Measurements from ENCODE around the gene TASL.
"Not testable (repeated sequence)": the region's sequence is repeated elsewhere in the genome, so short reads cannot be mapped to it uniquely, and the experiment has no call there.

TASL gene

GRCh38 chrX:30572678-30573077 is 4.9 kb downstream of the TASL start:
- H3K9ac ChIP-seq (ENCODE audit: low read depth, low read length): no peak overlapping the region
- no peak overlapping the region for H3K4me3 ChIP-seq (ENCODE audit: low read depth, low read length)
- no peaks in the 10 kb centered on the region for H3K36me3 ChIP-seq (ENCODE audit: control insufficient read depth, insufficient read depth, low read length)
- H3K27me3 ChIP-seq (ENCODE audit: control insufficient read depth, insufficient read depth, low read length): no peaks in the 10 kb centered on the region
- no peaks in the 10 kb centered on the region for H3K9me3 ChIP-seq (ENCODE audit: control insufficient read depth, insufficient read depth, low read length)
- no peaks in the 10 kb centered on the region for H3K4me1 ChIP-seq (ENCODE audit: control insufficient read depth, insufficient read depth, low read length)

GRCh38 chrX:30572004-30572403 is 5.6 kb downstream of the TASL start:
- H3K4me3 ChIP-seq (ENCODE audit: low read depth, low read length): no peak overlapping the region
- H3K9me3 ChIP-seq (ENCODE audit: control insufficient read depth, insufficient read depth, low read length): no peaks in the 10 kb centered on the region
- no peak overlapping the region for H3K9ac ChIP-seq (ENCODE audit: low read depth, low read length)
- no peaks in the 10 kb centered on the region for H3K4me1 ChIP-seq (ENCODE audit: control insufficient read depth, insufficient read depth, low read length)
- H3K36me3 ChIP-seq (ENCODE audit: control insufficient read depth, insufficient read depth, low read length): no peaks in the 10 kb centered on the region
- H3K27me3 ChIP-seq (ENCODE audit: control insufficient read depth, insufficient read depth, low read length): no peaks in the 10 kb centered on the region

- Histone ChIP-seq H3K9ac (ENCODE audit: low read depth, low read length) (no peak overlapping the region), H3K4me3 (ENCODE audit: low read depth, low read length) (no peak overlapping the region), H3K4me1 (ENCODE audit: control insufficient read depth, insufficient read depth, low read length) (no peaks in the 10 kb centered on the region), H3K27me3 (ENCODE audit: control insufficient read depth, insufficient read depth, low read length) (no peaks in the 10 kb centered on the region), H3K9me3 (ENCODE audit: control insufficient read depth, insufficient read depth, low read length) (no peaks in the 10 kb centered on the region), H3K36me3 (ENCODE audit: control insufficient read depth, insufficient read depth, low read length) (no peaks in the 10 kb centered on the region)
Observed at GRCh38 chrX:30570505-30570904, 7.1 kb downstream of the TASL start.

DNA sequence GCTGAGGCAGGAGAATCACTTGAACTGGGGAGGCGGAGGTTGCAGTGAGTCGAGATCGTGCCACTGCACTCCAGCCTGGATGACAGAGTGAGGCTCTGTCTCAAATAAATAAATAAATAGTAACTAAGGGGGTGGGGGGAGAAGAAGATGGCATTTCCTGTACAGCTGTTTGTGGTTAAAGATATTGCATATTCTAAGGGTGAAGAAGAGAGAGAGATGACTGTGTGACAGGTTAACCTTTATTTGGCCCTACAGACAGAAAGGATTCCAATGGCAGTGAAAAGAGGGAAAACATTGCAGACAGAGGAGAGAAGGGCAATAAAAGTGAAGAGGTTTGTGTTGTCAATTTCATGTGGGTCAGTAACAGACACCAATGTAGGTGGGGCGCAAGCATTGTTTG is 9.4 kb downstream of the TASL start:
- Histone ChIP-seq H3K9ac (ENCODE audit: low read depth, low read length) (no peak overlapping the region), H3K4me1 (ENCODE audit: control insufficient read depth, insufficient read depth, low read length) (no peaks in the 10 kb centered on the region), H3K36me3 (ENCODE audit: control insufficient read depth, insufficient read depth, low read length) (no peaks in the 10 kb centered on the region), H3K27me3 (ENCODE audit: control insufficient read depth, insufficient read depth, low read length) (no peaks in the 10 kb centered on the region), H3K9me3 (ENCODE audit: control insufficient read depth, insufficient read depth, low read length) (no peaks in the 10 kb centered on the region), H3K4me3 (ENCODE audit: low read depth, low read length) (no peak overlapping the region)

DNA sequence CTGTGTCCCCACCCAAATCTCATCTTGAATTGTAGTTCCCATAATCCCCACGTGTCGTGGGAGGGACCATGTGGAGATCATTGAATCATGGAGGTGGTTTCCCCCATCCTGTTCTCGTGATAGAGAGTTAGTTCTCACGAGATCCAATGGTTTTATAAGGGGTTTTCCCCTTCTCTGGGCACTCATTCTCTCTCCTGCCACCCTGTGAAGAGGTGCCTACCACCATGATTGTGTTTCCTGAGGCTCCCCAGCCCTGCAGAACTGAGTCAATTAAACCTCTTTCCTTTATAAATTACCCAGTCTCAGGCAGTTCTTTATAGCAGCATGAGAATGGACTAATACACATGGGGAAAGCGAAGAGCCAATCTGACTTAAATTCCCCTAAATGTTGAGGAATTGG is 14.5 kb downstream of the TASL start:
- H3K4me1 ChIP-seq (ENCODE audit: control insufficient read depth, insufficient read depth, low read length); H3K4me3 ChIP-seq (ENCODE audit: low read depth, low read length); H3K27me3 ChIP-seq (ENCODE audit: control insufficient read depth, insufficient read depth, low read length); H3K9ac ChIP-seq (ENCODE audit: low read depth, low read length); H3K9me3 ChIP-seq (ENCODE audit: control insufficient read depth, insufficient read depth, low read length); H3K36me3 ChIP-seq (ENCODE audit: control insufficient read depth, insufficient read depth, low read length): not testable (repeated sequence)

DNA sequence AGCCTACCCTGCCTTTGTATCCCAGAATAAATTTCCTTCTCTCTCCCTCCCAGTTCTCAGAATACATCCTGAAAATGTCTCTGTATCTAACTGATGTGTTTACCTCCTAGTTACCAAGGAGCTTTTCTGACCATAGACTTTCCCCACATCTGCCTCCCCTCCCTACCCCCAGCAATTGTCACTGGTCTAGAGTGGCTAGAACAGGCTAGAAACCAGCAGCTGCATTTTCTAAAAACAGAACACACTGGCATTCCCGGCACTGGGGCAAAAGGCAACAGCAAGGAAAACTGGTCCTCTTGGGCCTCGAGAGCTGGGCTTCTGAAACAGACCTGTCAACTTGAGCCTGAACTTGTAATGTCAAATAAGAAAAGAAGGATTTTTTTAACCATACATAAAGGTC is 16.4 kb downstream of the TASL start:
- no peak overlapping the region for H3K9ac ChIP-seq (ENCODE audit: low read depth, low read length)
- H3K4me3 ChIP-seq (ENCODE audit: low read depth, low read length): no peak overlapping the region
- no peaks in the 10 kb centered on the region for H3K36me3 ChIP-seq (ENCODE audit: control insufficient read depth, insufficient read depth, low read length)
- no peaks in the 10 kb centered on the region for H3K9me3 ChIP-seq (ENCODE audit: control insufficient read depth, insufficient read depth, low read length)
- no peaks in the 10 kb centered on the region for H3K4me1 ChIP-seq (ENCODE audit: control insufficient read depth, insufficient read depth, low read length)
- H3K27me3 ChIP-seq (ENCODE audit: control insufficient read depth, insufficient read depth, low read length): no peaks in the 10 kb centered on the region

DNA sequence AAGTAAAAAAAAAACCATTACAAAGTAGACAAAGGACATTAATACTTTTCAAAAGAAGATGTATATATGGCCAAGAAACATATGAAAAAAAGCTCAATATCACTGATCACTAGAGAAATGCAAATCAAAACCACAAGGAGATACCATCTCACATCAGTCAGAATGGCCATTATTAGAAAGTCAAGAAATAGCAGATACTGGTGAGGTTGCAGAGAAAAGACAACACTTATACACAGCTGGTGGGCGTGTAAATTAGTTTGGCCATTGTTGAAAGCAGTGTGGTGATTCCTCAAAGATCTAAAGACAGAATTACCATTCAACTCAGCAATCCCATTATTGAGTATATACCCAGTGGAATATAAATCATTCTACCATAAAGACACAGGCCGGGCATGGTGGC is 39.3 kb downstream of the TASL start:
- no peak overlapping the region for H3K4me3 ChIP-seq (ENCODE audit: low read depth, low read length)
- no peaks in the 10 kb centered on the region for H3K9me3 ChIP-seq (ENCODE audit: control insufficient read depth, insufficient read depth, low read length)
- H3K36me3 ChIP-seq (ENCODE audit: control insufficient read depth, insufficient read depth, low read length): no peaks in the 10 kb centered on the region
- no peak overlapping the region for H3K9ac ChIP-seq (ENCODE audit: low read depth, low read length)
- H3K27me3 ChIP-seq (ENCODE audit: control insufficient read depth, insufficient read depth, low read length): no peaks in the 10 kb centered on the region
- no peaks in the 10 kb centered on the region for H3K4me1 ChIP-seq (ENCODE audit: control insufficient read depth, insufficient read depth, low read length)

DNA sequence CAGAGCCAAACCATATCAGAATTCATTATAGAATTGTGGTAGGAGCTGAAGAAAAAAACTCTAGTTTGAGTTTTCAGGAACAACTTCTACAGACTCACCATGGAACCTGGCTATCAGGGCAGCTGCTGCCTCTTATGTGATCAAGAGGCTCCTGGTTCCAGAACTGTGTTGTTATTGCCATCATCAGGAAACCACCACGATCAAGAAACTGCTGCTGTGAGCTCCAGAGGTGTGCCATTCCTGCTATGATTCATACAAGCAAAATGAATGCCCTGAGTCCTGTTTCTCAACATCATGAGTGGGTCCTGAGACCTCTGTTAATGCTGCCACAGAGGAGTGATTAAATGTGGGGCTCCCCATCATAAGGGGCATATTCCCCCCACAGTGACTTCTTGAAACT is 43.7 kb downstream of the TASL start:
- Histone ChIP-seq H3K4me1 (ENCODE audit: control insufficient read depth, insufficient read depth, low read length) (no peaks in the 10 kb centered on the region), H3K36me3 (ENCODE audit: control insufficient read depth, insufficient read depth, low read length) (no peaks in the 10 kb centered on the region), H3K4me3 (ENCODE audit: low read depth, low read length) (no peak overlapping the region), H3K27me3 (ENCODE audit: control insufficient read depth, insufficient read depth, low read length) (no peaks in the 10 kb centered on the region), H3K9me3 (ENCODE audit: control insufficient read depth, insufficient read depth, low read length) (no peaks in the 10 kb centered on the region), H3K9ac (ENCODE audit: low read depth, low read length) (no peak overlapping the region)

DNA sequence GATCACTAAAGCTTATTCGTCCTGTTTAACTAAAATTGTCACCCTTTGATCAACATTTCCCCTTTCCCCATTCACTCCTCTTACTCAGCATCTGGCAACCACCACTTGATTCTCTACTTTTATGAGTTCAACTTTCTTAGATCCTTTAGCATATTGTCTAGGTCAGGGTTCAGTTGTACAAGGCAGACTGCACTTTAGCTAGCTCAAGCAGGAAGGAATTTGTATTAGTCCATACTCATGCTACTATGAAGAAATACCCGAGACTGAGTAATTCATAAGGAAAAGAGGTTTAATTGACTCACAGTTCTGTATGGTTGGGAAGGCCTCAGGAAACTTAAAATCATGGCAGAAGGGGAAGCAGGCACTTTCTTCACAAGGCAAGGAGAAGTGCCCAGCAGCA is 44.3 kb downstream of the TASL start:
- H3K36me3 ChIP-seq (ENCODE audit: control insufficient read depth, insufficient read depth, low read length): no peaks in the 10 kb centered on the region
- no peaks in the 10 kb centered on the region for H3K4me1 ChIP-seq (ENCODE audit: control insufficient read depth, insufficient read depth, low read length)
- no peaks in the 10 kb centered on the region for H3K27me3 ChIP-seq (ENCODE audit: control insufficient read depth, insufficient read depth, low read length)
- no peak overlapping the region for H3K4me3 ChIP-seq (ENCODE audit: low read depth, low read length)
- no peaks in the 10 kb centered on the region for H3K9me3 ChIP-seq (ENCODE audit: control insufficient read depth, insufficient read depth, low read length)
- H3K9ac ChIP-seq (ENCODE audit: low read depth, low read length): no peak overlapping the region

- H3K4me1 ChIP-seq (ENCODE audit: control insufficient read depth, insufficient read depth, low read length): no peaks in the 10 kb centered on the region
- H3K9me3 ChIP-seq (ENCODE audit: control insufficient read depth, insufficient read depth, low read length): no peaks in the 10 kb centered on the region
- H3K4me3 ChIP-seq (ENCODE audit: low read depth, low read length): no peak overlapping the region
- no peaks in the 10 kb centered on the region for H3K27me3 ChIP-seq (ENCODE audit: control insufficient read depth, insufficient read depth, low read length)
- no peaks in the 10 kb centered on the region for H3K36me3 ChIP-seq (ENCODE audit: control insufficient read depth, insufficient read depth, low read length)
- H3K9ac ChIP-seq (ENCODE audit: low read depth, low read length): no peak overlapping the region
Observed at GRCh38 chrX:30530606-30531005, 47.0 kb downstream of the TASL start.

DNA sequence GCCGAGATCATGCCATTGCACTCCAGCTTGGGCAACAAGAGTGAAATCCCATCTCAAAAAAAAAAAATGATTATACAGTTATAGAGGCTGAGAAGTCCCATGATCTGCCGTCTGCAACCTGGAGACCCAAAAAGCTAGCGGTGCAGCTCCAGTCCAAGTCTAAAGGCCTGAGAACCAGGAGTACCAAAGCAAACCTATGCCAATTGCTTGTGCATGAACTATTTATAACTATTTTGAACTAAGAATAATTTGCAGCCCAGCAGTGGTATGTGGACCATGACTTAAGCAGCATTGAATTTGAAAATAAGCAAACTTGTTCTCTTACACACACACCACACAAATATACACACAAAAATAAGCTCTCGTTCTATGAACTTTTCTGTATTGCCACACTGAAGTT is 51.8 kb downstream of the TASL start:
- Histone ChIP-seq H3K27me3 (ENCODE audit: control insufficient read depth, insufficient read depth, low read length) (no peaks in the 10 kb centered on the region), H3K36me3 (ENCODE audit: control insufficient read depth, insufficient read depth, low read length) (no peaks in the 10 kb centered on the region), H3K4me3 (ENCODE audit: low read depth, low read length) (no peak overlapping the region), H3K4me1 (ENCODE audit: control insufficient read depth, insufficient read depth, low read length) (no peaks in the 10 kb centered on the region), H3K9me3 (ENCODE audit: control insufficient read depth, insufficient read depth, low read length) (no peaks in the 10 kb centered on the region), H3K9ac (ENCODE audit: low read depth, low read length) (no peak overlapping the region)

- no peaks in the 10 kb centered on the region for H3K27me3 ChIP-seq (ENCODE audit: control insufficient read depth, insufficient read depth, low read length)
- no peaks in the 10 kb centered on the region for H3K9me3 ChIP-seq (ENCODE audit: control insufficient read depth, insufficient read depth, low read length)
- no peaks in the 10 kb centered on the region for H3K4me1 ChIP-seq (ENCODE audit: control insufficient read depth, insufficient read depth, low read length)
- no peaks in the 10 kb centered on the region for H3K36me3 ChIP-seq (ENCODE audit: control insufficient read depth, insufficient read depth, low read length)
- no peak overlapping the region for H3K9ac ChIP-seq (ENCODE audit: low read depth, low read length)
- no peak overlapping the region for H3K4me3 ChIP-seq (ENCODE audit: low read depth, low read length)
Observed at GRCh38 chrX:30521440-30522182, 56.0 kb downstream of the TASL start.
